ENCODE measurements around the gene ATL3. TPM values are rescaled to one million over a fixed set of nuclear protein-coding genes. Genes with fewer than 3 reads are reported as not detected.

Gene ATL3
- polyA plus RNA-seq, 1 donor from 2014 or later, result 4.0 TPM

DNA sequence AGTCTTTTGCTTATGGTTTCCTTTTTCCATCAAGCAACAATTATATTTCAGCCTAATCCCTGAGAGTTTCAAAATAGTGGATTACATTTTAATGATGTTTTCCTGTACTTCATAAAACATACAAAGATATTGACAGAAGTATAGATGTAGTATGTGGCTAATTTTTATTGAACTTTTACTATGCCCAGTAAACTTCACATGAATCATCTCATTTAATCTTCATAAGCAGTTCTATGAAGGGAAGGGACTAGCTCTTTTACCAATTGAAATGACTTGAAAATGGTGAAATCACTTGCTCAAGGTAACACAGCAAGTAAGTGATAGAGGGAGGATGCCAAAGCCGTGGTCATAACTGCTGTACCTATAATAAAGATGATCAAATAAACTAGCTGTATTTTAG is 37.6 kb upstream of the ATL3 start:
- Histone ChIP-seq H3K4me3 (ENCODE audit: low read length) (no peak overlapping the region), H3K9me3 (ENCODE audit: low read length) (no peaks in the 10 kb centered on the region), H3K4me2 (ENCODE audit: low read length) (no peak overlapping the region), H3K79me2 (replicated peaks; ENCODE audit: insufficient read depth, low read length) (peaks cover 88% of the 10 kb centered on the region), H3K9me2 (ENCODE audit: insufficient read depth, low read length) (no peaks in the 10 kb centered on the region), H2AFZ (ENCODE audit: low read depth, low read length) (no peak overlapping the region), H4K20me1 (ENCODE audit: insufficient read depth) (peaks cover 42% of the 10 kb centered on the region), H3K36me3 (ENCODE audit: insufficient read depth, low read length) (no peaks in the 10 kb centered on the region), H3K27me3 (ENCODE audit: insufficient read depth, low read depth, low read length) (no peaks in the 10 kb centered on the region), H3K27ac (ENCODE audit: low read length) (no peak overlapping the region), H3K9ac (ENCODE audit: low read length) (no peak overlapping the region), H3F3A (ENCODE audit: insufficient read depth, low read length, poor library complexity, severe bottlenecking) (no peaks in the 10 kb centered on the region)
- TF ChIP-seq, protein P1, sequence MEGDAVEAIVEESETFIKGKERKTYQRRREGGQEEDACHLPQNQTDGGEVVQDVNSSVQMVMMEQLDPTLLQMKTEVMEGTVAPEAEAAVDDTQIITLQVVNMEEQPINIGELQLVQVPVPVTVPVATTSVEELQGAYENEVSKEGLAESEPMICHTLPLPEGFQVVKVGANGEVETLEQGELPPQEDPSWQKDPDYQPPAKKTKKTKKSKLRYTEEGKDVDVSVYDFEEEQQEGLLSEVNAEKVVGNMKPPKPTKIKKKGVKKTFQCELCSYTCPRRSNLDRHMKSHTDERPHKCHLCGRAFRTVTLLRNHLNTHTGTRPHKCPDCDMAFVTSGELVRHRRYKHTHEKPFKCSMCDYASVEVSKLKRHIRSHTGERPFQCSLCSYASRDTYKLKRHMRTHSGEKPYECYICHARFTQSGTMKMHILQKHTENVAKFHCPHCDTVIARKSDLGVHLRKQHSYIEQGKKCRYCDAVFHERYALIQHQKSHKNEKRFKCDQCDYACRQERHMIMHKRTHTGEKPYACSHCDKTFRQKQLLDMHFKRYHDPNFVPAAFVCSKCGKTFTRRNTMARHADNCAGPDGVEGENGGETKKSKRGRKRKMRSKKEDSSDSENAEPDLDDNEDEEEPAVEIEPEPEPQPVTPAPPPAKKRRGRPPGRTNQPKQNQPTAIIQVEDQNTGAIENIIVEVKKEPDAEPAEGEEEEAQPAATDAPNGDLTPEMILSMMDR (IDR thresholded peaks at IDR 0.05; ENCODE audit: poor library complexity, severe bottlenecking), result no peak
- TF ChIP-seq RAD21 (conservative IDR thresholded peaks at IDR 0.05) (no peak), MXI1 (conservative IDR thresholded peaks at IDR 0.05; ENCODE audit: poor library complexity, severe bottlenecking) (no peak)

DNA sequence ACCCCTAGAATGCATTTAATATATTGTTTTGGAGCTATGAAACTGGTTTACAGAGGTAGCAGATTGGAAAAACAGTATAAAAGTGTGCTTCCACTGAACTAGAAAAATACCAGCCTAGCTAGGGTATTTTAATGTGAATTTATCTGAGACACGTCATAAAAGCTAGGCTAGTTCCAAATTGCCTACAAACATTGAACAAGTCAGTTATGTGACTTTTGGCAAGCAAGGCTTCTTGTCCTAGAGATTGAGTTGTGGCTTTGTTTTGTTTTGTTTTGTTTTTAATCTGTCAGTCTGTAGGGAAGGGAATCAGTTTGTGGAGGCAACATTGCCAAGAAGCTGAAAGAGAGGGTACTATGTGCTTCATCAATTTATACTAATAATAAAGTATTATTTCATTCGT is 34.4 kb upstream of the ATL3 start:
- Histone ChIP-seq H3K9ac (ENCODE audit: low read length) (no peak overlapping the region), H4K20me1 (ENCODE audit: insufficient read depth) (peaks cover 32% of the 10 kb centered on the region), H3K27ac (ENCODE audit: low read length) (no peak overlapping the region), H3K9me3 (ENCODE audit: low read length) (no peaks in the 10 kb centered on the region), H2AFZ (ENCODE audit: low read depth, low read length) (no peak overlapping the region), H3K4me3 (ENCODE audit: low read length) (no peak overlapping the region), H3K9me2 (ENCODE audit: insufficient read depth, low read length) (no peaks in the 10 kb centered on the region), H3F3A (ENCODE audit: insufficient read depth, low read length, poor library complexity, severe bottlenecking) (no peaks in the 10 kb centered on the region), H3K27me3 (ENCODE audit: insufficient read depth, low read depth, low read length) (no peaks in the 10 kb centered on the region), H3K36me3 (ENCODE audit: insufficient read depth, low read length) (no peaks in the 10 kb centered on the region), H3K4me2 (ENCODE audit: low read length) (no peak overlapping the region), H3K79me2 (replicated peaks; ENCODE audit: insufficient read depth, low read length) (peaks cover 82% of the 10 kb centered on the region)
- TF ChIP-seq, protein P1 (IDR thresholded peaks at IDR 0.05; ENCODE audit: poor library complexity, severe bottlenecking), result no peak
- no peak for TF ChIP-seq RAD21 (conservative IDR thresholded peaks at IDR 0.05)
- TF ChIP-seq SMC3 (conservative IDR thresholded peaks at IDR 0.05; ENCODE audit: poor library complexity), result no peak
- no peak for TF ChIP-seq TAF1 (IDR thresholded peaks at IDR 0.05; ENCODE audit: low read depth)
- TF ChIP-seq MXI1 (conservative IDR thresholded peaks at IDR 0.05; ENCODE audit: poor library complexity, severe bottlenecking), result no peak
- no peak for TF ChIP-seq EP300 (conservative IDR thresholded peaks at IDR 0.05; ENCODE audit: poor library complexity, severe bottlenecking)
- TF ChIP-seq EZH2 (IDR thresholded peaks at IDR 0.05; ENCODE audit: borderline replicate concordance, insufficient read depth, low read length, poor library complexity, severe bottlenecking), result no peak
- TF ChIP-seq, protein P2, sequence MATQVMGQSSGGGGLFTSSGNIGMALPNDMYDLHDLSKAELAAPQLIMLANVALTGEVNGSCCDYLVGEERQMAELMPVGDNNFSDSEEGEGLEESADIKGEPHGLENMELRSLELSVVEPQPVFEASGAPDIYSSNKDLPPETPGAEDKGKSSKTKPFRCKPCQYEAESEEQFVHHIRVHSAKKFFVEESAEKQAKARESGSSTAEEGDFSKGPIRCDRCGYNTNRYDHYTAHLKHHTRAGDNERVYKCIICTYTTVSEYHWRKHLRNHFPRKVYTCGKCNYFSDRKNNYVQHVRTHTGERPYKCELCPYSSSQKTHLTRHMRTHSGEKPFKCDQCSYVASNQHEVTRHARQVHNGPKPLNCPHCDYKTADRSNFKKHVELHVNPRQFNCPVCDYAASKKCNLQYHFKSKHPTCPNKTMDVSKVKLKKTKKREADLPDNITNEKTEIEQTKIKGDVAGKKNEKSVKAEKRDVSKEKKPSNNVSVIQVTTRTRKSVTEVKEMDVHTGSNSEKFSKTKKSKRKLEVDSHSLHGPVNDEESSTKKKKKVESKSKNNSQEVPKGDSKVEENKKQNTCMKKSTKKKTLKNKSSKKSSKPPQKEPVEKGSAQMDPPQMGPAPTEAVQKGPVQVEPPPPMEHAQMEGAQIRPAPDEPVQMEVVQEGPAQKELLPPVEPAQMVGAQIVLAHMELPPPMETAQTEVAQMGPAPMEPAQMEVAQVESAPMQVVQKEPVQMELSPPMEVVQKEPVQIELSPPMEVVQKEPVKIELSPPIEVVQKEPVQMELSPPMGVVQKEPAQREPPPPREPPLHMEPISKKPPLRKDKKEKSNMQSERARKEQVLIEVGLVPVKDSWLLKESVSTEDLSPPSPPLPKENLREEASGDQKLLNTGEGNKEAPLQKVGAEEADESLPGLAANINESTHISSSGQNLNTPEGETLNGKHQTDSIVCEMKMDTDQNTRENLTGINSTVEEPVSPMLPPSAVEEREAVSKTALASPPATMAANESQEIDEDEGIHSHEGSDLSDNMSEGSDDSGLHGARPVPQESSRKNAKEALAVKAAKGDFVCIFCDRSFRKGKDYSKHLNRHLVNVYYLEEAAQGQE (IDR thresholded peaks at IDR 0.05; ENCODE audit: borderline replicate concordance), result no peak
- no peak for TF ChIP-seq POLR2AphosphoS5 (IDR thresholded peaks at IDR 0.05)

All from neural cell (in vitro differentiated cells).